ENCODE results near the gene FAM8A1.
"Not testable (repeated sequence)": the region's sequence is repeated elsewhere in the genome, so short reads cannot be mapped to it uniquely, and the experiment has no call there.

The FAM8A1 gene, protein sequence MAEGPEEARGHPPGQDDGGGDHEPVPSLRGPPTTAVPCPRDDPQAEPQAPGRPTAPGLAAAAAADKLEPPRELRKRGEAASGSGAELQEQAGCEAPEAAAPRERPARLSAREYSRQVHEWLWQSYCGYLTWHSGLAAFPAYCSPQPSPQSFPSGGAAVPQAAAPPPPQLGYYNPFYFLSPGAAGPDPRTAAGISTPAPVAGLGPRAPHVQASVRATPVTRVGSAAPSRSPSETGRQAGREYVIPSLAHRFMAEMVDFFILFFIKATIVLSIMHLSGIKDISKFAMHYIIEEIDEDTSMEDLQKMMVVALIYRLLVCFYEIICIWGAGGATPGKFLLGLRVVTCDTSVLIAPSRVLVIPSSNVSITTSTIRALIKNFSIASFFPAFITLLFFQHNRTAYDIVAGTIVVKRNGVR

DNA sequence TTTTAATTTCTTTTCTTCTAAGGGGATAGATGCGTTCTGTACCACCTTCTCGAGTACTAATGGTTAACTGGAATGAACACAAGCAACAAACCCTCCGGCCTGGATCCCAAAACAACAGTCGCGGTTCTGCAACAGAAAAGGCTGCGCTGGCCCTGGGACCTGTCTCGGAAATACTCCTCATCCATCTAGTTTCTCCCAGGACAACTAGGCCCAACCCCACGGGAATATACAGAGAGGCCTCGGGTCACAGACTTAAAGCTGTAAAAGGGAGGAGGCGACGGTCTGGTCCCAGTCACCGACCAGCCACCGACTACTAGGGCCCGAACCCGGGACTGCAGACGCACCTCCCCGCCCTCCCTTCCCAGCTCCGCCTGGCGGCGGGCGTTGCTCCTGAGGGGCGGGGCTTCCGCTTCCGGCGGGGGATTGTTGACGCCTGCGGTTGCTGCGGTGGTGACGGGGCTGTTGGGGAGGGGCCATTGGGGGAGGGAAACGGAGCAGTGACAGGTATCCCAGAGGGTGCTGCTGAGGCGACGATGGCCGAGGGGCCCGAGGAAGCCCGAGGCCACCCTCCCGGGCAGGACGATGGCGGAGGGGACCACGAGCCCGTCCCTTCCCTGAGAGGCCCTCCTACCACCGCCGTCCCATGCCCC, at the start of gene FAM8A1:
TSS of gene FAM8A1 (plus strand) at position 426 of the 650 bp plus-strand sequence. CDS start at position 534, 108 bp downstream.
- FAIRE-seq = no peak

- FAIRE-seq = no peak
Observed at GRCh38 chr6:17551383-17551958, 48.6 kb upstream of the FAM8A1 start.

DNA sequence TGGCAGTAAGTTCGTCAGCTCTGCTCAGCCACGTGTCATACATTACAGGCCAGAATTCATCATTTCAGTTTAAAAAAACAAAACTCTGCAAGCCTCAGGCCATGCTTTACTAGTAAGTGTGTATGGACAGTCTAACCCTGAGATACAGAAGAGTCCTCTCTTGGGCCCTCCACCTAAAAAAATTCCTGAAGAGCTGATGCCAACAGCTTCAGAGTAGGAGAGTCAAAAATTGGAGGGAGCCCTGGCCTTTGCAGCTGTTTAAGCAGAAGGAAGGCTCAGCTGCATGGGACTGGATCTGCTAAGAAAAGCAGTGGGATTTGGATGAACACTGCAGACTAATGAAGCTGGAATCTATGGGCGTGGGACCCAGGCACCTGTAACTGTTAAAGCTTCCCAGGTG, 47.2 kb upstream of the FAM8A1 start:
- no peak for FAIRE-seq

GRCh38 chr6:17556014-17556413, 44.1 kb upstream of the FAM8A1 start:
- no peak for FAIRE-seq

DNA sequence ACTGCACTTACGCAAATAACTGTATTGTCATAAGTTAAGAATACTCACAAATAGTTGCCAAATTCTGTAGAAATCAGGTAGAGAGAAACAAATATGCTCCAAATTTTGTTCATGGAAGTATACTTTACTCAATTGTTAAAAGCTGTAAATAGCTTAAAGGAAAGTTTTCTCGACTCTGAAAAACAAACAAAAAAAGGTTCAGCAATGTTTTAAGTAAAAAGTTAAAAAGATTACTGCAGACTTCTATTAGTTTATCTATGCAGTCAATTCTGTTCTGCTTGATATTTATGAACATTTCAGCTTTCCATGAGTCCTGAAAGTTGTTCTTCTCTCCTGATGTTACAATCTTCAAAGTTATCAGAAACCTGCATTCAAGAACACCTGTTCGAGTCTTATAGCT, 37.5 kb upstream of the FAM8A1 start:
- no peak for FAIRE-seq

- no peak for FAIRE-seq
Observed at GRCh38 chr6:17565399-17565798, 34.7 kb upstream of the FAM8A1 start.

- no peak for FAIRE-seq
Observed at GRCh38 chr6:17574866-17575560, 25.1 kb upstream of the FAM8A1 start.

GRCh38 chr6:17577059-17577458, 23.0 kb upstream of the FAM8A1 start:
- no peak for FAIRE-seq

DNA sequence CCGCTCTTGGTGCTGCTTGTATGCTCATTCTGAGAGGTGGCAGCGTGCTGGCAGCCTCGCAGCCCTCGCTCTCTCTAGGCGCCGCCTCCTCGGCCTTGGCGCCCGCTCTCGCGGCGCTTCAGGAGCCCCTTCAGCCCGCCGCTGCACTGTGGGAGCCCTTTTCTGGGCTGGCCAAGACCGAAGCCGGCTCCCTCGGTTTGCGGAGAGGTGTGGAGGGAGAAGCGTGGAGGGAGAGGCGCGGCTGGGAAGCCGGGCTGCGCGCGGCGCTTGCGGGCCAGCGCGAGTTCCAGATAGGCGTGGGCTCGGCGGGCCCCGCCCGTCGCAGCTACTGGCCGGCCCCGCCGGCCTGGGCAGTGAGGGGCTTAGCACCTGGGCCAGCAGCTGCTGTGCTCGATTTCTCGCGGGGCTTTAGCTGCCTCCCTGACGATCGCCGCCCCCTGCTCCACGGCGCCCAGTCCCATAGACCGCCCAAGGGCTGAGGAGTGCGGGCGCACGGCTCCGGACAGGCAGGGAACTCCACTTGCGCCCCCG, 19.5 kb upstream of the FAM8A1 start:
- no peak for FAIRE-seq

- FAIRE-seq = not testable (repeated sequence)
Observed at GRCh38 chr6:17581282-17581681, 18.8 kb upstream of the FAM8A1 start.

- no peak for FAIRE-seq
Observed at GRCh38 chr6:17583811-17584210, 16.3 kb upstream of the FAM8A1 start.

GRCh38 chr6:17584241-17584803, 15.8 kb upstream of the FAM8A1 start:
- peak; percentile 69 for FAIRE-seq

DNA sequence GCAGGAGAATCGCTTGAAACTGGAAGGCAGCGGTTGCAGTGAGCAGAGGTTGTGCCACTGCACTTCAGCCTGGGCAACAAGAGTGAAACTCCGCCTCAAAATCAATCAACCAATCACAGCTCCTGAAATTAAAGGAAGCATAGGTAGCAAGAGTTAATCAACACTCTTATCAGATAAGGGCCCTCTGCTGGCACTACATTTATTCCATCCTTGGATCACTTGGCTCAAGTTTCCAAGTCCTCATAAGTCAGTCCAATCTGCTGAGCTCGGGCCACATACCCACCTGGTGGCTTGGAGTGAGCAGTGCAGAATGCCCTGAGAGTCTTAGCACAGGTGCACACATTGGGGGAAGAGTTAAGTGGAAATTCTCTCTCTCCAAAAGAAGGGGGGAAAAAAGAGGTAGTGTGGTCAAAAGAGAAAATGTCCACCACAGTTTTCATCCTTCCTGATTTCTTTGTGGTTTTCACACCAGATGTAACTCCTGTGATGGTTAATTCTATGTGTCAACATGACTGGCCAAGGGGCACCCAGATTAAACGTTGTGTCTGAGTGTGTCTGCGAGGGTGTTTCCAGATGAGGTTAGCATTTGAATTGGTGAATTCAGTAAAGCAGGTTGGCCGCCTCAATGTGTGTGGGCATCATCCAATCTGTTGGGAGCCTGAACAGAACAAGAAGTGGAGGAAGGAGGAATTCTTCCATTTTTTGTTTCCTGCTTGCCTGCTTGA, 14.2 kb upstream of the FAM8A1 start:
- FAIRE-seq = no peak

- not testable (repeated sequence) for FAIRE-seq
Observed at GRCh38 chr6:17586623-17587022, 13.5 kb upstream of the FAM8A1 start.

GRCh38 chr6:17588011-17588410, 12.1 kb upstream of the FAM8A1 start:
- no peak for FAIRE-seq

- no peak for FAIRE-seq
Observed at GRCh38 chr6:17589406-17590096, 10.6 kb upstream of the FAM8A1 start.

- FAIRE-seq = no peak
Observed at GRCh38 chr6:17591287-17591686, 8.8 kb upstream of the FAM8A1 start.

GRCh38 chr6:17593246-17593645, 6.9 kb upstream of the FAM8A1 start:
- FAIRE-seq = no peak

GRCh38 chr6:17596085-17596484, 4.0 kb upstream of the FAM8A1 start:
- peak; percentile 13 for FAIRE-seq

- FAIRE-seq = no peak
Observed at GRCh38 chr6:17600527-17601385, 654 bp downstream of the FAM8A1 start.

GRCh38 chr6:17601386-17601703, 1.2 kb downstream of the FAM8A1 start:
- FAIRE-seq = no peak

Measured in TTC549 (cell line).